ENCODE measurements around the gene RHOH.

Gene RHOH

DNA sequence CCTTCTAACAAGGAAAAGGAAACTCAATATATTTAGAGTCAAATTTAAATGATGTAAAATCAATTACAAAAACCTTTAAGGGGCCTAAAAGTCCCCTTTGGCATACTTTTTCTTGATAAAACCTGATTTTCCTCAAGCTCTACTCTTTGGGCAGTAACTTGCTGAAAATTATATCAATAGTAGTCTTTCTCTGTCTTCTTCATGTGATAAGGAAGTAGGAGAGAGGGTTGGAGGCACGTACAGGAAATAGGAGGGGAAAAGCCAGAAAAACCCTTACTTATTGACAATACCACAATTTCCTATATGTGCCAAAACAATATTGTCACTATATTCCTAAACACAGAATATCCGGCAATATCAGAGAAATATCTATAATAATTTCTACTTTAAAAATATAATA lies 9.6 kb downstream of the RHOH start:
- H3K27ac ChIP-seq (ENCODE audit: low read depth, low read length, severe bottlenecking) = peak overlapping the region; percentile 41
- no peak overlapping the region for H3K4me3 ChIP-seq (ENCODE audit: extremely low read depth, insufficient read depth, low read length, poor library complexity, severe bottlenecking)
- WGBS, 2 experiments (ENCODE audit: insufficient coverage in 2 of 2) = no CpG with 5 or more reads among the region's 2 CpGs
- peaks cover 13% of the 10 kb centered on the region for H3K4me1 ChIP-seq (ENCODE audit: control insufficient read depth, insufficient read depth, low read length, poor library complexity, severe bottlenecking)
- no peaks in the 10 kb centered on the region for H3K9me3 ChIP-seq (ENCODE audit: control insufficient read depth, low read length)
- H3K36me3 ChIP-seq (ENCODE audit: control insufficient read depth, insufficient read depth, low read length) = no peaks in the 10 kb centered on the region

DNA sequence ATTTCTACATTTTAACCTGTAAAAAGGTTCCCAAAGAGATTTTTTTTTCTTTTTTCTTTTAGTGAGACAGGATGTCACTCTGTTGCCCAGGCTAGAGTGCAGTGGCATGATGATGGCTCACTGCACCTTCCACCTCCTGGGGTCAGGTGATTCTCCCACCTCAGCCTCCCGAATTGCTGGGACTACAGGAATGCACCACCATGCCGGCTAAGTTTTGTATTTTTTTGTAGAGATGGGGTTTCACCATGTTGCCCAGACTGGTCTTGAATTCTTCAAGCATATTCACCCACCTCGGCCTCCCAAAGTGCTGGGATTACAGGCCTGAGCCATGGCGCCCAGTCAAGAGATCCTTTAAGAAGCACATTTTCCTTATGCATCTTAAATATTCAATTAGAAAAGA lies 12.6 kb downstream of the RHOH start:
- H3K36me3 ChIP-seq (ENCODE audit: control insufficient read depth, insufficient read depth, low read length) = no peaks in the 10 kb centered on the region
- no peak overlapping the region for H3K27ac ChIP-seq (ENCODE audit: low read depth, low read length, severe bottlenecking)
- WGBS, 2 experiments (ENCODE audit: insufficient coverage in 2 of 2) = 72% methylated on average over 4 of the region's 4 CpGs; no CpG with 5 or more reads in 1 of the 2 experiments
- peaks cover 25% of the 10 kb centered on the region for H3K4me1 ChIP-seq (ENCODE audit: control insufficient read depth, insufficient read depth, low read length, poor library complexity, severe bottlenecking)
- H3K9me3 ChIP-seq (ENCODE audit: control insufficient read depth, low read length) = no peaks in the 10 kb centered on the region
- H3K4me3 ChIP-seq (ENCODE audit: extremely low read depth, insufficient read depth, low read length, poor library complexity, severe bottlenecking) = no peak overlapping the region

DNA sequence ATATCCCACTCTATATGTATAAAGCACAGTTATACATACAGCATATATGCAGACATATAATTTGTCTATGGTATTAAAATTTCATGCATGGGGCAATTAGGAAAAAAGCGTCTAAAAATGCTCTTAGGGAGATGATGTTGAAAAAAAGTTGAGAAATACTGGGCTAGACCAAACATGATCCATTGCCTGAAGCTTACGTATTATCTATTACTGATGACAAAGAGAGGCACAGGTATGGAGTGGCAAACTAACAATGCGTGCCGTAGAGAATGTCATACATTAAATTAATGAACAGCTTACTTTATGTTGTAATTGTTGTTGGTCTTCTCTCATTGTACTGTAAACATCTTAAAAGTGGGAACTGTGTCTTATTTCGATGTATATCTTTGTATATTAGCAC lies 13.9 kb downstream of the RHOH start:
- Histone ChIP-seq H3K4me1 (ENCODE audit: control insufficient read depth, insufficient read depth, low read length, poor library complexity, severe bottlenecking) (peaks cover 19% of the 10 kb centered on the region), H3K27ac (ENCODE audit: low read depth, low read length, severe bottlenecking) (no peak overlapping the region), H3K9me3 (ENCODE audit: control insufficient read depth, low read length) (no peaks in the 10 kb centered on the region), H3K4me3 (ENCODE audit: extremely low read depth, insufficient read depth, low read length, poor library complexity, severe bottlenecking) (no peak overlapping the region), H3K36me3 (ENCODE audit: control insufficient read depth, insufficient read depth, low read length) (no peaks in the 10 kb centered on the region)
- 87 to 100% methylated on average over 2 to 4 of the region's 5 CpGs for WGBS, 2 experiments (ENCODE audit: insufficient coverage in 2 of 2)

DNA sequence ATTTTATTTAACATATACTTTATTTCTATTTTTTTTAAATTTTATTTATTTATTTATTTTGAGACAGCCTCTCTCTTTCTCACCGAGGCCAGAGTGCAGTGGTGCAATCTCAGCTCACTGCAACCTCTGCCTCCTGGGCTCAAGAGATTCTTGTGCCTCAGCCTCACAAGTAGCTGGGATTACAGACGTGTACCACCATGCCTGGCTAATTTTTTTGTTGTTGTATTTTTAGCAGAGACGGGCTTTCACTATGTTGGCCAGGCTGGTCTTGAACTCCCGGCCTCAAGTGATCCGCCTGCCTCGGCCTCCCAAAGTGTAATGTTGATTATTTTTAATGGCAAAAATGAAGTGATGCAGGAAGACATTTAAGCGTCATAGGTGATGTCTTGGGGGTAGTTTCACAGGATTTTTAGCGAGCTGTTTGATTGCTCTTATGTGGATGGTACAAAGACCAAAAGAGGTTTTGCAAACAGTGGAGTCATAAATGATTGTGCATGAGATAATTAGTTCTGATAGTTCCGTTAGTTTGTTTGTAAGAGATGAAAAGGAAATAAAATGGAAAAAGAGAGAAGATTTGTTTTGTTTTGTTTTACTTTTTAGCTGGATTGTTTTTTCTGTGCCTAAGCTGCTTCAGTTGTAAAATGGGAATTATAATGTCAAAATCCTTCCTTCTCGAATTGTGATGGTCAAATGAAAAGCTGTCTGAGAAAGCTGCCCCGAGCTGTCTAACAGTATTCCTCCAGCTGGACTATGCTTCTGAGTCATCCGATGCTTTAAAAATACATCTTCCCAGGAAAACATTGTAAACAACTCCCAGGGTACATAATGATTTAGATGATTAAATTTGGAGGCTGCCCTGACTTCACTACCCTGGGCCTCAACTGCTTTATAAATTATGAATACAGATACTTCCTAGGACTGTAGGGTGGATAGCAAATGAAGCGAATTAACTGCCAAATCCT lies 14.7 kb downstream of the RHOH start:
- Histone ChIP-seq H3K9me3 (ENCODE audit: control insufficient read depth, low read length) (no peaks in the 10 kb centered on the region), H3K4me3 (ENCODE audit: extremely low read depth, insufficient read depth, low read length, poor library complexity, severe bottlenecking) (no peak overlapping the region), H3K27ac (ENCODE audit: low read depth, low read length, severe bottlenecking) (no peak overlapping the region), H3K36me3 (ENCODE audit: control insufficient read depth, insufficient read depth, low read length) (no peaks in the 10 kb centered on the region), H3K4me1 (ENCODE audit: control insufficient read depth, insufficient read depth, low read length, poor library complexity, severe bottlenecking) (peaks cover 13% of the 10 kb centered on the region)
- 94 to 98% methylated on average over 9 of the region's 13 CpGs for WGBS, 2 experiments (ENCODE audit: insufficient coverage in 2 of 2)

DNA sequence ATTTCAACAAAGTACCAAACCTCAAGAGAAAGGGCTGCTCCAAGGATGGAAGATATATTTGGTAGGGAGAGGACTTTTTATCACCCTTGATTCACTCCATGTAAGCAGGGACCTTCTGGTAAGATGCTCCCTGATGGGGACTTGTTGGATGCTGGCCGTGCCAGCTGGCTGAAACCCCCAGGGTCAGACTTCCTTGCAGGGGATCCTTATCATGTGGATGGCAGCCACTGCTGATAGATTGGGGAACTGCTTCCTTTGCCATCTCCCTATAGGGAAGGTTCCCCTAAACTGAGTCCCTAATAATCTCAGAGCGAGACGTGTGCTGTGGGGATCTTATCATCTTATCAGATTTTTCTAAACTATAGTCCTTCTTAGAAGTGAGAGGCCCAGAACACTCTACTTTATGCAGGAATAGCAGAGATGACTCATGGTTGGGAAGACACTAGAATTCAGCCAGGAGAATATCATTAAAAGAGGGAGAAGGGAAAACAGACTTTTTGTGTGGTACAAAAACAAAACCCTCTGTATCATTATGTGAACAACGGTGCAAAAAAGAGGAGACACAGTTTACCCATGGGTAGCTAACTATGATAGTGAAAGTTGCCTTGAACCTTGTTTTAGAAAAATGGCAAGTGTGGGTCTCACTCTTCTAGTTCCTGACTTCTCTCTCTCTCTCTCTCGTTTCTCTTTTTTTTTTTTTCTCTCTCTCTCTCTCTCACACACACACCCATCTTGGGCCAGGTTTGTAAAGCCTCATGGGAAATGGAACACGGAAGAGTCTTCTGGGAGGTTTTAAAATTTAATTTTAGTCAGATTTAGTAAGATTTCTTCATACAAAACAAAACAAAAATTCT lies 16.1 kb downstream of the RHOH start:
- Histone ChIP-seq H3K36me3 (ENCODE audit: control insufficient read depth, insufficient read depth, low read length) (no peaks in the 10 kb centered on the region), H3K9me3 (ENCODE audit: control insufficient read depth, low read length) (no peaks in the 10 kb centered on the region), H3K27ac (ENCODE audit: low read depth, low read length, severe bottlenecking) (no peak overlapping the region), H3K4me3 (ENCODE audit: extremely low read depth, insufficient read depth, low read length, poor library complexity, severe bottlenecking) (no peak overlapping the region), H3K4me1 (ENCODE audit: control insufficient read depth, insufficient read depth, low read length, poor library complexity, severe bottlenecking) (peaks cover 12% of the 10 kb centered on the region)
- WGBS, 2 experiments (ENCODE audit: insufficient coverage in 2 of 2) = 57 to 80% methylated on average over 1 of the region's 6 CpGs

DNA sequence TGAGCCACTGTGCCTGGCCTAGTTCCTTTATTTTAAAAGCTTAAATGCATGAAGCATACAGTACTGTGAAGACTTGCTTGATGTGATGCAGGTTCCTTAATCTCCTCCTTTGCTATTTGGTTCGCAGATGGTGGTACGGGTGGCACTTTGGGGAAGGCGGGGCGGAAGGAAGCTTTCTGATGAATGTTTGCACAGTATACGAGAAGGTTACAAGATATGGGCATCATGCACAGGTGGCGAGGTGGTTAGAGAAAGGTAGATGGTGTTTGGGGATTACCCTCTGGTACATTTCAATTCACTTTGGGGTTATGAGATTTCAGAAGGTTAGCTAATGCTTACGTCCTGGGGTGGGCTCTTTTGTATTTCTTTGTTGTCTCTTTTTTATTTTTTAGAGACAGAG lies 17.2 kb downstream of the RHOH start:
- H3K36me3 ChIP-seq (ENCODE audit: control insufficient read depth, insufficient read depth, low read length) = no peaks in the 10 kb centered on the region
- whole genome bisulfite sequencing, 2 experiments (ENCODE audit: insufficient coverage in 2 of 2) = 97 to 100% methylated on average over 4 to 7 of the region's 7 CpGs
- no peaks in the 10 kb centered on the region for H3K9me3 ChIP-seq (ENCODE audit: control insufficient read depth, low read length)
- H3K4me1 ChIP-seq (ENCODE audit: control insufficient read depth, insufficient read depth, low read length, poor library complexity, severe bottlenecking) = peaks cover 12% of the 10 kb centered on the region
- H3K27ac ChIP-seq (ENCODE audit: low read depth, low read length, severe bottlenecking) = no peak overlapping the region
- H3K4me3 ChIP-seq (ENCODE audit: extremely low read depth, insufficient read depth, low read length, poor library complexity, severe bottlenecking) = no peak overlapping the region

DNA sequence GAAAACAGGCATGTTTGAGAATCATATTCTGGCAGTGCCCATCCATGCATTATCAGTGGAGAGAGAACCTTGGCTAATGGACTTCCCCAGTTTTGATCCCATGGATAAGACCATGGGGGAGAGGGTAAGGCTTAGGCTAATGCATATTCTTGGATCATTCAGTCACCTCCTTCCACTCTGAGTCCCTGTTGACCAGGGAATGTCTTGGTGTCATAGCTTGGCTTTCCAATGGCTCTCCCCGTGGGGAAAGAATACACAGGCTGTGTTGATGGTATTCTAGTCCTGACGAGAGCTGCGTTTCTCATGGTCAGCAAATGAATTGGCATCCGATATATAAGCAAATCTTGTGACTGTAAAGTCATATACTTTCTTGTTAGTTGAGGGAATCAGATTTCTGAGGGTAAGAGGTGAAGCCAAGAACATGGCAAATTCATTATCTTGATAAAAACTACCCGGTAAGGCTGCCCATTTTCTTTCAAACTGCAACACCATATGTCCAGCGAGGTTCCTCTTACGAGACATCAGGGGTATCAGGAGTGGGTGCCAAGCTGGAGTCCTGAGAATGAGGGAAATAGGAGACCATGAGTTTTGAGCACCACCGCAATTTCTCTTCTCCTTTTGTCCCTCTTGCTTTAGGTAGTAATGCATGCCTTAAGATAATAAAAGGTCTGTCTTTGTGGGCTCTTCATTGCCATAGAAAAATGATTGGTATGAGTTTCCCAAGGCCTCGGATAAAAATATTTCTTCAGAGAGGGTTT lies 18.0 kb downstream of the RHOH start:
- WGBS, 2 experiments (ENCODE audit: insufficient coverage in 2 of 2) = 90 to 96% methylated on average over 3 to 6 of the region's 9 CpGs
- Histone ChIP-seq H3K27ac (ENCODE audit: low read depth, low read length, severe bottlenecking) (no peak overlapping the region), H3K36me3 (ENCODE audit: control insufficient read depth, insufficient read depth, low read length) (no peaks in the 10 kb centered on the region), H3K4me3 (ENCODE audit: extremely low read depth, insufficient read depth, low read length, poor library complexity, severe bottlenecking) (no peak overlapping the region), H3K4me1 (ENCODE audit: control insufficient read depth, insufficient read depth, low read length, poor library complexity, severe bottlenecking) (peaks cover 12% of the 10 kb centered on the region), H3K9me3 (ENCODE audit: control insufficient read depth, low read length) (no peaks in the 10 kb centered on the region)

DNA sequence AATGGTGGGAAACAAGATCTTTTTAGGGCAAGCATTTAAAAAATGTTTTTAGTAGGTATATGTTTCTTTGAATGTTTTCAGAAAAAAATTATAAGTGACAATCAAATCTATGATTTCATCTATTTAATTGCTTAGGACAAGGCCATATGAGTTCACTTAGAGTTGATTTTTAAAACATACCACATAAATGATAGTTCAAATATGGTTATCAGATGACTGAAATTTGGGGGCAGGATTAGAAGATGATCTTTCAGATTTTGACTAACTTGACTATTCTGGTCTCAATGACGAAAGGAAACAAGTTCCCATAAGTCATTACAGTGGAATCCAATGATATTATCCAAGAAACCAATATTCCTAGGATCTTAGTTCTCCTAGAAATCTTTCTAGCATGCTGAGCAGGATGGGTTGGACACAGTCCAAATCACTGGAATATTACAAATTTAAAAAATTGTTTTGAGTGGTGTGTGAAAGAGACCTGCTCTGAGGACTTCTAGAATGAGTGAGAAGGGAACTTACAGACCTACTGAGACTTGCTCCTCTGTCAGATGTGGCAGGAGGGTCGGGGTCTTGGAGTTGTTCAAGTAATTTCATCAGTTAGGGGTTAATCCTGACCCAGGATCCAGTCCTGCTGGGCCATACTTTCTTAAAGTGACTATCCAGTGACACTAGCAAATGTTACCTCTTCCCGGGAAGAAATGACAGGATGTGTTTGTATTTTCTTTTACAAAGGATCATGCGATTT lies 20.0 kb downstream of the RHOH start:
- 84 to 92% methylated on average over 2 to 3 of the region's 4 CpGs for WGBS, 2 experiments (ENCODE audit: insufficient coverage in 2 of 2)
- H3K36me3 ChIP-seq (ENCODE audit: control insufficient read depth, insufficient read depth, low read length) = no peaks in the 10 kb centered on the region
- no peak overlapping the region for H3K27ac ChIP-seq (ENCODE audit: low read depth, low read length, severe bottlenecking)
- H3K4me3 ChIP-seq (ENCODE audit: extremely low read depth, insufficient read depth, low read length, poor library complexity, severe bottlenecking) = no peak overlapping the region
- peaks cover 12% of the 10 kb centered on the region for H3K4me1 ChIP-seq (ENCODE audit: control insufficient read depth, insufficient read depth, low read length, poor library complexity, severe bottlenecking)
- H3K9me3 ChIP-seq (ENCODE audit: control insufficient read depth, low read length) = no peaks in the 10 kb centered on the region

DNA sequence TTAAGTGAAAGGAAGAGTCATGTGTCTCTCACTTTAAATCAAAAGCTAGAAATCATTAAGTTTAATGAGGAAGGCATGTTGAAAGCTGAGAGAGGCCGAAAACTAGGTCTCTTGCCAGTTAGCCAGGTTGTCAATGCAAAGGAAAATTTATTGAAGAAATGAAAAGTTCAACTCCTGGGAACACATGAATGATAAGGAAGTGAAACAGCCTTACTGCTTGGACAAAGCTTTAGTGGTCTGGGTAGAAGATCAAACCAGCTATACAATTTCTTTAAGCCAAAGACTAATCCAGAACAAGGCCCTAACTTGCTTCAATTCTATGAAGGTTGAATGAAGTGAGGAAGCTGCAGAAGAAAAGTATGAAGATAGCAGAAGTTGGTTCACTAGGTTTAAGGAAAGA lies 24.9 kb downstream of the RHOH start:
- H3K36me3 ChIP-seq (ENCODE audit: control insufficient read depth, insufficient read depth, low read length) = no peaks in the 10 kb centered on the region
- WGBS, 2 experiments (ENCODE audit: insufficient coverage in 2 of 2) = 90 to 100% methylated on average over 1 of the region's 1 CpG
- H3K27ac ChIP-seq (ENCODE audit: low read depth, low read length, severe bottlenecking) = no peak overlapping the region

DNA sequence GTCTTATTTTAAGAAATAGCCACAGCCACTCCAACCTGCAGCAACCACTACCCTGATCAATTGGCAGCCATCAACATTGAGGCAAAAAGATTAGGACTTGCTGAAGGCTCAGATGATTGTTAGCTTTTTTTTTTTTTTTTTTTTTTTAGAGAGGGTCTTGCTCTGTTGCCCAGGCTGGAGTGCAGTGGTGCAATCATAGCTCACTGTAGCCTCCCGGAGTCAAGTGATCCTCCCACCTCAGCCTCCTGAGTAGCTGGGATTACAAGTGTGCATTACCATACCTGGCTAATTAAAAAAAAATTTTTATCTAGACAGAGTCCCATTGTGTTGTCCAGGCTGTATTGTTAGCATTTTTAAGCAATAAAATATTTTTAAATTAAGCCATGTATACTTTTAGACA lies 26.5 kb downstream of the RHOH start:
- no peaks in the 10 kb centered on the region for H3K4me1 ChIP-seq (ENCODE audit: control insufficient read depth, insufficient read depth, low read length, poor library complexity, severe bottlenecking)
- H3K4me3 ChIP-seq (ENCODE audit: extremely low read depth, insufficient read depth, low read length, poor library complexity, severe bottlenecking) = no peak overlapping the region
- peaks cover 5% of the 10 kb centered on the region for H3K9me3 ChIP-seq (ENCODE audit: control insufficient read depth, low read length)
- H3K27ac ChIP-seq (ENCODE audit: low read depth, low read length, severe bottlenecking) = no peak overlapping the region
- WGBS, 2 experiments (ENCODE audit: insufficient coverage in 2 of 2) = 86% methylated on average over 1 of the region's 1 CpG; no CpG with 5 or more reads in 1 of the 2 experiments
- no peaks in the 10 kb centered on the region for H3K36me3 ChIP-seq (ENCODE audit: control insufficient read depth, insufficient read depth, low read length)

More for the DNA sequence above, 24.9 kb downstream of the RHOH start:
- no peaks in the 10 kb centered on the region for H3K4me1 ChIP-seq (ENCODE audit: control insufficient read depth, insufficient read depth, low read length, poor library complexity, severe bottlenecking)
- H3K4me3 ChIP-seq (ENCODE audit: extremely low read depth, insufficient read depth, low read length, poor library complexity, severe bottlenecking) = no peak overlapping the region
- H3K9me3 ChIP-seq (ENCODE audit: control insufficient read depth, low read length) = peaks cover 5% of the 10 kb centered on the region
